GM18520 (cell line): ENCODE results near the gene ZNF567.

Source experiments
- ATAC-seq: cut with Tn5 transposase; IDR thresholded peaks from one replicate; pipeline ENCODE4 v1.9.1; 2021; ENCODE audit not compliant: unreplicated experiment

ZNF567 gene

GRCh38 chr19:36750066-36750691 is 62.8 kb downstream of the ZNF567 start:
- ATAC-seq: no peak
